K562 (cell line): Measurements from ENCODE around the gene TM2D3. TPM values are rescaled to one million over a fixed set of nuclear protein-coding genes. Genes with fewer than 3 reads are reported as not detected.

Experiments
- ASH1L ChIP-seq: fragments of 450-650 bp; IDR thresholded peaks from 2 replicates; pipeline ENCODE4 v1.6.1; 2018; ENCODE audit warnings: borderline replicate concordance, mild to moderate bottlenecking, low read depth; ENCODE audit not compliant: partially characterized antibody
- ATF1 ChIP-seq, 2 experiments: fragments of 450-650 bp in 1 of 2; IDR thresholded peaks; 2 replicates each; pipeline ENCODE4 v1.6.1; 2016; ENCODE audit warnings: missing compliant biosample characterization in 1 of 2, missing genetic modification characterization in 1 of 2
- ATF3 ChIP-seq, 2 experiments: fragments of 450-650 bp in 1 of 2; sonication (generic) in 1 of 2; formaldehyde crosslinking in 1 of 2; IDR thresholded peaks in 1 of 2; conservative IDR thresholded peaks in 1 of 2; 2 replicates each; pipeline versions ENCODE4 v1.6.1 to v1.8.1; 2016 to 2023; ENCODE audit warnings: mild to moderate bottlenecking in 2 of 2, moderate library complexity in 2 of 2, inconsistent platforms in 1 of 2, missing genetic modification reagents in 1 of 2
- ATF6 ChIP-seq: sonication (generic); formaldehyde crosslinking; IDR thresholded peaks from 2 replicates; pipeline ENCODE4 v1.4.0; 2020; ENCODE audit warnings: mild to moderate bottlenecking, missing genetic modification reagents
- ATF7 ChIP-seq: fragments of 450-650 bp; IDR thresholded peaks from 2 replicates; pipeline ENCODE4 v1.7.1; 2014; ENCODE audit warnings: mild to moderate bottlenecking, moderate library complexity
- FIP1L1 ChIP-seq: fragments of 200-400 bp; formaldehyde crosslinking; IDR thresholded peaks from 2 replicates; pipeline ENCODE4 v1.6.1; 2018; ENCODE audit warnings: mild to moderate bottlenecking, low read depth, low read length; ENCODE audit not compliant: poor library complexity, severe bottlenecking
- JUND ChIP-seq, 2 experiments: IDR thresholded peaks; 2 replicates in 1 of 2; 3 replicates in 1 of 2; pipeline ENCODE4 v1.6.1; 2011; ENCODE audit warnings: borderline replicate concordance in 2 of 2, low read depth in 2 of 2, low read length in 2 of 2, improper control_type of control experiment in 1 of 2, missing biosample characterization in 1 of 2, missing genetic modification characterization in 1 of 2, missing genetic modification reagents in 1 of 2
- KDM5B ChIP-seq: fragments of 200-600 bp; sonication (generic); IDR thresholded peaks from 2 replicates; pipeline ENCODE4 v1.6.1; 2012; ENCODE audit warnings: low read depth, mild to moderate bottlenecking, moderate library complexity, low read length, control low read depth, inconsistent platforms; ENCODE audit not compliant: insufficient replicate concordance
- ZBTB8A ChIP-seq: fragments of 450-650 bp; IDR thresholded peaks from 2 replicates; pipeline ENCODE4 v1.6.1; 2018; ENCODE audit warnings: mild to moderate bottlenecking, moderate library complexity; ENCODE audit not compliant: partially characterized antibody
- polyA plus RNA-seq, 8 experiments: library from polyadenylated mRNA; depleted of rRNA in 4 of 8; stranded (reverse) in 5 of 8; unstranded in 3 of 8; fragments of >200 nt; fragmentation: Nextera tagmentation in 2 of 8; fragmentation: Illumina TruSeq in 1 of 8; extraction: Ambion mirVana in 2 of 8; extraction: Trizol in 1 of 8; gene quantifications; 2 replicates each; pipeline versions ENCODE4 v1.2.1 to v1.2.3, GENCODE V29; 2011 to 2014; ENCODE audit warnings: inconsistent platforms in 1 of 8, missing spikeins in 1 of 8
- total RNA-seq, 7 experiments: library from RNA; depleted of rRNA in 6 of 7; stranded (reverse); fragments of >200 nt in 6 of 7; fragmentation: Illumina TruSeq in 2 of 7; extraction: Trizol in 2 of 7; gene quantifications; 2 replicates each; pipeline versions ENCODE4 v1.2.1 to v1.2.3, GENCODE V29; 2011 to 2021; ENCODE audit warnings: low replicate concordance in 1 of 7
- TF ChIP-seq, protein P1 (sequence below): fragments of 450-650 bp; IDR thresholded peaks from 2 replicates; pipeline ENCODE4 v1.6.1; 2017; ENCODE audit warnings: antibody characterized with exemption, mild to moderate bottlenecking

TM2D3 gene
- total and polyA plus RNA-seq, 9 of the 15 experiments (the other 6 are each of a cell fraction or from before 2014, with no cell fraction given) = 16.5 to 67.9 (median 31.3) TPM

DNA sequence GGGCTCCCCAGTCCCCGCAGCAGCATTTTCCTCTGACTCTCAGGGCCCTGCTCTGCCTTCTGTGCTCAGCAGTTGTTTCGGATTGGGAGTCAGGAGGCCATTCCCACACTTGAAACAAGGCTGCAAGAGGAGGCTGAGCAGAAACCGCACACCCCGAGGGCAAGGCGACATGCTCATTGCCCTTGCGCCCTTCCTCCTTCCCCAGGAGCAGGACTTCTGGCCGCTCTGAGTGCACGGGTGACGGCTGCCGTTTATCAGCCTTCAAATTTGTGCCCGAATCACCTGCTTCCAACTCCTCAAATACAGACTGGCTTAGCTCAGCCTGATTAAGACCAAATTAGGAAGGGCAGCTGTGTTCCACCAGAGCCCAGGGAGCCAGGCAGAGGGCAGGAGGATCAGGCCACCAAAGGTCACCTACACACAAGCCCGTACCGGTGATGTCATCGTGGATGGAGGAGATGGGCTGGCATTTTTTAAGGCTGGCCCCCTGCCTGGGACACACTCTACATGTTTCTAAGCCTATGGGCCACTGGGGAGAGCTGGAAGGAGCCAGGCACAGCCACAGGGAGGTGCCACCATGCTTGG lies 38.1 kb downstream of the TM2D3 start (continued):
- peak; percentile 46 for TF ChIP-seq JUND (IDR thresholded peaks at IDR 0.05; ENCODE audit: borderline replicate concordance, low read depth, low read length)
- TF ChIP-seq JUND (tag; IDR thresholded peaks at IDR 0.05; ENCODE audit: borderline replicate concordance, low read depth, low read length) = peak; percentile 39; the same call in 1 of the 3 replicates
- TF ChIP-seq FIP1L1 = no peak
- no peak for TF ChIP-seq ASH1L
- no peak for TF ChIP-seq ZBTB8A
- no peak for TF ChIP-seq ATF6 (CRISPR knock-in tag)
- TF ChIP-seq, protein P1, sequence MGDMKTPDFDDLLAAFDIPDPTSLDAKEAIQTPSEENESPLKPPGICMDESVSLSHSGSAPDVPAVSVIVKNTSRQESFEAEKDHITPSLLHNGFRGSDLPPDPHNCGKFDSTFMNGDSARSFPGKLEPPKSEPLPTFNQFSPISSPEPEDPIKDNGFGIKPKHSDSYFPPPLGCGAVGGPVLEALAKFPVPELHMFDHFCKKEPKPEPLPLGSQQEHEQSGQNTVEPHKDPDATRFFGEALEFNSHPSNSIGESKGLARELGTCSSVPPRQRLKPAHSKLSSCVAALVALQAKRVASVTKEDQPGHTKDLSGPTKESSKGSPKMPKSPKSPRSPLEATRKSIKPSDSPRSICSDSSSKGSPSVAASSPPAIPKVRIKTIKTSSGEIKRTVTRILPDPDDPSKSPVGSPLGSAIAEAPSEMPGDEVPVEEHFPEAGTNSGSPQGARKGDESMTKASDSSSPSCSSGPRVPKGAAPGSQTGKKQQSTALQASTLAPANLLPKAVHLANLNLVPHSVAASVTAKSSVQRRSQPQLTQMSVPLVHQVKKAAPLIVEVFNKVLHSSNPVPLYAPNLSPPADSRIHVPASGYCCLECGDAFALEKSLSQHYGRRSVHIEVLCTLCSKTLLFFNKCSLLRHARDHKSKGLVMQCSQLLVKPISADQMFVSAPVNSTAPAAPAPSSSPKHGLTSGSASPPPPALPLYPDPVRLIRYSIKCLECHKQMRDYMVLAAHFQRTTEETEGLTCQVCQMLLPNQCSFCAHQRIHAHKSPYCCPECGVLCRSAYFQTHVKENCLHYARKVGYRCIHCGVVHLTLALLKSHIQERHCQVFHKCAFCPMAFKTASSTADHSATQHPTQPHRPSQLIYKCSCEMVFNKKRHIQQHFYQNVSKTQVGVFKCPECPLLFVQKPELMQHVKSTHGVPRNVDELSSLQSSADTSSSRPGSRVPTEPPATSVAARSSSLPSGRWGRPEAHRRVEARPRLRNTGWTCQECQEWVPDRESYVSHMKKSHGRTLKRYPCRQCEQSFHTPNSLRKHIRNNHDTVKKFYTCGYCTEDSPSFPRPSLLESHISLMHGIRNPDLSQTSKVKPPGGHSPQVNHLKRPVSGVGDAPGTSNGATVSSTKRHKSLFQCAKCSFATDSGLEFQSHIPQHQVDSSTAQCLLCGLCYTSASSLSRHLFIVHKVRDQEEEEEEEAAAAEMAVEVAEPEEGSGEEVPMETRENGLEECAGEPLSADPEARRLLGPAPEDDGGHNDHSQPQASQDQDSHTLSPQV = no peak
- peak; percentile 84 for TF ChIP-seq ATF7
- TF ChIP-seq ATF1 (CRISPR knock-in tag; IDR thresholded peaks at IDR 0.05) = no peak
- TF ChIP-seq ATF1 (tag; IDR thresholded peaks at IDR 0.05) = peak; percentile 37; the same call in 1 of the 2 replicates
- no peak for TF ChIP-seq KDM5B
- TF ChIP-seq ATF3 (IDR thresholded peaks at IDR 0.05) = peak; percentile 90
- no peak for TF ChIP-seq ATF3 (CRISPR knock-in tag; conservative IDR thresholded peaks at IDR 0.05)
